Epithelial cell of proximal tubule (primary cell): ENCODE data around the gene RPTOR. TPM values are rescaled to one million over a fixed set of nuclear protein-coding genes. Genes with fewer than 3 reads are reported as not detected.

ENCODE experiments used
- DNase-seq: peaks from one replicate; pipeline ENCODE4 v3.0.0-alpha.2; 2011; ENCODE audit warnings: low read depth
- H3K4me3 ChIP-seq: 2 replicates; pipeline ENCODE4 v1.5.1; 2011; ENCODE audit warnings: low read depth, mild to moderate bottlenecking, low read length
- total RNA-seq: library from RNA; depleted of rRNA; stranded (reverse); fragments of >200 nt; gene quantifications from 2 replicates; pipeline ENCODE4 v1.2.3, GENCODE V29; 2015
- TF ChIP-seq, protein P1 (sequence below): conservative IDR thresholded peaks from 2 replicates; pipeline ENCODE4 v1.5.1; 2012; ENCODE audit warnings: low read depth, mild to moderate bottlenecking, low read length

RPTOR gene
- total RNA-seq, 1 donor from 2014 or later: 24.4 TPM

DNA sequence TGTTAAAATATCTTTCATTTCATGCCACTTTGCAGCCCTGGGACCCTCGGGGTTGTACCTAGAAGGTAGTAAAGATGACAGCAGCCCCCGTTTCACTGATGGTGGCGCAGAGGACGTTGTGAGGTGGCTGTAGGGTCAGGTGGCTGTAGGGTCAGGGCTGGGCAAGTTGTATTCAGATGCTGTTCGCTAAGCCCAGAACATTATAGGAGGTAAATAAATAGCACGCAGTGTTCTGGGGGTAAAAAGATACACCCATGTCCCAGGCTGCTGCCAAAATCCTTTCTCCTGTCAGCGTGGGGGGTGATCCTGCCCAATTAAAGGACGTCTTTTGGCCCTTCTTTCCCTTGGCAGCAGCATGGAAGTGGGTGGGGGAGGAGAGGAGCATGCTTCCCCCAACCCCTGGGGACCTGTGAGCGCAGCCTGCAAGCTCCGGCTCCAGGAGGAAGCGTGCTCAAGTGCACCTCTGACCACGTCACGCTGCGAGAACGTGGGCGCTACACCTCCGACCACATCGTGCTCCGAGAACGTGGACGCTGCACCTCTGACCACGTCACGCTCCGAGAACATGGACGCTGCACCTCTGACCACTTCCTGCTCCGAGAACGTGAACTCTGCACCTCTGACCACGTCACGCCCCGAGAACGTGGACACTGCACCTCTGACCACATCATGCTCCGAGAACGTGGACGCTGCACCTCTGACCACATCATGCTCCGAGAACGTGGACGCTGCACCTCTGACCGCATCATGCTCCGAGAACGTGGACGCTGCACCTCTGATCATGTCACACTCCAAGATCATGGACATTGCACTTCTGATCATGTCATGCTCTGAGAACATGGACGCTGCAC is 182.1 kb downstream of the RPTOR start:
- DNase-seq: peak; percentile 56
- H3K4me3 ChIP-seq: peak overlapping the region; percentile 10
- TF ChIP-seq, protein P1, sequence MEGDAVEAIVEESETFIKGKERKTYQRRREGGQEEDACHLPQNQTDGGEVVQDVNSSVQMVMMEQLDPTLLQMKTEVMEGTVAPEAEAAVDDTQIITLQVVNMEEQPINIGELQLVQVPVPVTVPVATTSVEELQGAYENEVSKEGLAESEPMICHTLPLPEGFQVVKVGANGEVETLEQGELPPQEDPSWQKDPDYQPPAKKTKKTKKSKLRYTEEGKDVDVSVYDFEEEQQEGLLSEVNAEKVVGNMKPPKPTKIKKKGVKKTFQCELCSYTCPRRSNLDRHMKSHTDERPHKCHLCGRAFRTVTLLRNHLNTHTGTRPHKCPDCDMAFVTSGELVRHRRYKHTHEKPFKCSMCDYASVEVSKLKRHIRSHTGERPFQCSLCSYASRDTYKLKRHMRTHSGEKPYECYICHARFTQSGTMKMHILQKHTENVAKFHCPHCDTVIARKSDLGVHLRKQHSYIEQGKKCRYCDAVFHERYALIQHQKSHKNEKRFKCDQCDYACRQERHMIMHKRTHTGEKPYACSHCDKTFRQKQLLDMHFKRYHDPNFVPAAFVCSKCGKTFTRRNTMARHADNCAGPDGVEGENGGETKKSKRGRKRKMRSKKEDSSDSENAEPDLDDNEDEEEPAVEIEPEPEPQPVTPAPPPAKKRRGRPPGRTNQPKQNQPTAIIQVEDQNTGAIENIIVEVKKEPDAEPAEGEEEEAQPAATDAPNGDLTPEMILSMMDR: no peak

DNA sequence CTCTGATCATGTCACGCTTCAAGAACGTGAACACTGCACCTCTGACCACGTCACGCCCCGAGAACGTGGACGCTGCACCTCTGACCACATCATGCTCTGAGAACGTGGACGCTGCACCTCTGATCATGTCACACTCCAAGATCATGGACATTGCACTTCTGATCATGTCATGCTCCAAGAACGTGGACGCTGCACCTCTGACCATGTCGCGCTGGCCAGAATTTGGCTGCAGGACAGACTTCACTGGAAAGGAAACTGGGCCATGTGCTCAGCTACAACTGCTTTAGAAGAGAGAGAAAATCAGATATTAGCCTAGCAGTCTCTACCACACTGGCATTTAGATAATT is 182.7 kb downstream of the RPTOR start:
- DNase-seq: no peak
- TF ChIP-seq, protein P1: no peak

GRCh38 chr17:80729016-80729415 is 184.4 kb downstream of the RPTOR start:
- H3K4me3 ChIP-seq: no peak overlapping the region
- TF ChIP-seq, protein P1: no peak
- no peak for DNase-seq

More for the DNA sequence above, 182.7 kb downstream of the RPTOR start:
- H3K4me3 ChIP-seq: no peak overlapping the region

DNA sequence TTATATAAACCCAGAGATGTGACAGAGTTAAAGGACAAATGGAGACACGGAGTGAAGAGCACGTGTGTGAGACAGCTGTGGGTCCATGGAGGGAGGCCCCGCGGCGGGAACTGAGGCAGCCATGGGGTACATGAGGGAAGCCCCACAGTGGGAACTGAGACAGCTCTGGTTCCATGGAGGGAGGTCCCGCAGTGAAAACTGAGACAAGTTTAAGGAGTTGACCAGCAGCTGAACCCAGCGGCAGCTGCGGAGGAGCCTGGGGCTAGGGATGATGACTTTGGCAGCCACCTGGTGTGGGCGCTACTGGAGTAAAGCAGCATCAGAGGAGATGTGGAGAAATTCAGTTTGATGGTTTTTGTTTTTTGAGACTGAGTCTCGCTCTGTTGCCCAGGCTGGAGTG is 185.1 kb downstream of the RPTOR start:
- TF ChIP-seq, protein P1: no peak
- H3K4me3 ChIP-seq: no peak overlapping the region
- DNase-seq: no peak

GRCh38 chr17:80730739-80731138 is 186.1 kb downstream of the RPTOR start:
- DNase-seq: no peak
- no peak overlapping the region for H3K4me3 ChIP-seq
- TF ChIP-seq, protein P1: no peak

- no peak overlapping the region for H3K4me3 ChIP-seq
- TF ChIP-seq, protein P1: no peak
Measured at GRCh38 chr17:80731323-80731722, 186.7 kb downstream of the RPTOR start.

DNA sequence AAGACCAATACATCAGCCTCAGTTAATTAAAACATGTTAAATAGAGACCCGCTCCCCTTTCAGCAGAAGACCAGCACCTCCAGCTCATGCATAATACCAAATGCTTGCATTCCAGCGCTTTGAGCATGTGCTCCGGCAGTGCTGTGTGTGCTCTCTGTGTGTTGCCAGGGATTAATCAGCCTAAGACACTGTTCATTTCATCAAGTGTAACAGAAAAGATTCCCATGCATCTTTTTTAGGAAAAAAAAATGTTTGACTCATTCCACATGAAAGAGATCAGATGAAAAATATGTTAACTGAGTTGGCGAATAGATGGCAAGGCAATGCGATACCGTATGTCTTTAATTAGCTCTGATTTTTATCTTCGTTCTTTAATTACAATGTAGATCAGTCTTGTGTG is 187.6 kb downstream of the RPTOR start:
- TF ChIP-seq, protein P1: no peak
- DNase-seq: no peak
- no peak overlapping the region for H3K4me3 ChIP-seq

More at GRCh38 chr17:80731323-80731722, 186.7 kb downstream of the RPTOR start:
- DNase-seq: no peak
